Measurements from ENCODE around the gene TBX3. TPM values are rescaled to one million over a fixed set of nuclear protein-coding genes. Genes with fewer than 3 reads are reported as not detected.

The TBX3 gene
- total RNA-seq, 2 experiments from 2014 or later = not detected

DNA sequence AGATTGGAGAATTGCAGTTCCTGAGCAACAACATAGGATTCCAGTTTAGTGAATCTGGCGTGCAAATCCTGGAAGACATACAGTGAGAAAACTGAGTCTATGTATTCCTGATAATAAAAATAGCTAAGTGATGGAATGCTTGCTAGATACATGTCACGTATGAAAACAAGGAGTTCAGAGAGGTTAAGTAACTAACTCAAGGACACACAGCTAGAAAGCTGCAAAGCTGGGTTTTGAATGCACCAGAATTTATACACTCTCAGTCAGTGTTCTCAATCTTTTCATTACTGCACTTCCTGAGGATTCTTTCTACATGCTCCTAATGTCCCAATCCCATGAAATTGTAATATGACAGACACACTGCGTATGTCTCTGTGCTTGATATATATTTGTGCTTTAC, 35.3 kb downstream of the TBX3 start:
- H3K4me2 ChIP-seq (ENCODE audit: low read length) = no peak overlapping the region
- no peak overlapping the region for H2AFZ ChIP-seq (ENCODE audit: low read length)
- no peak for DNase-seq (ENCODE audit: low spot score)
- ChIA-PET POLR2A (no interaction called here), CTCF (ENCODE audit: unreplicated experiment) (no interaction called here)
- H3K9me3 ChIP-seq (ENCODE audit: low read length) = no peaks in the 10 kb centered on the region
- BruUV-seq (replicated peaks) = no TSS peak
- H3K79me2 ChIP-seq (ENCODE audit: insufficient read depth, low read depth, low read length) = no peaks in the 10 kb centered on the region
- no peak overlapping the region for H3K27ac ChIP-seq (ENCODE audit: low read depth, low read length, poor library complexity, severe bottlenecking)
- no peaks in the 10 kb centered on the region for H3K36me3 ChIP-seq (ENCODE audit: insufficient read depth, low read length)
- H3K9me2 ChIP-seq (ENCODE audit: insufficient read depth, low read length) = no peaks in the 10 kb centered on the region
- H3K4me1 ChIP-seq (ENCODE audit: insufficient read depth, low read length, poor library complexity, severe bottlenecking) = no peaks in the 10 kb centered on the region
- TF ChIP-seq EZH2phosphoT487 (IDR thresholded peaks at IDR 0.05; ENCODE audit: borderline replicate concordance, low read depth, low read length) = no peak
- TF ChIP-seq, protein P1, sequence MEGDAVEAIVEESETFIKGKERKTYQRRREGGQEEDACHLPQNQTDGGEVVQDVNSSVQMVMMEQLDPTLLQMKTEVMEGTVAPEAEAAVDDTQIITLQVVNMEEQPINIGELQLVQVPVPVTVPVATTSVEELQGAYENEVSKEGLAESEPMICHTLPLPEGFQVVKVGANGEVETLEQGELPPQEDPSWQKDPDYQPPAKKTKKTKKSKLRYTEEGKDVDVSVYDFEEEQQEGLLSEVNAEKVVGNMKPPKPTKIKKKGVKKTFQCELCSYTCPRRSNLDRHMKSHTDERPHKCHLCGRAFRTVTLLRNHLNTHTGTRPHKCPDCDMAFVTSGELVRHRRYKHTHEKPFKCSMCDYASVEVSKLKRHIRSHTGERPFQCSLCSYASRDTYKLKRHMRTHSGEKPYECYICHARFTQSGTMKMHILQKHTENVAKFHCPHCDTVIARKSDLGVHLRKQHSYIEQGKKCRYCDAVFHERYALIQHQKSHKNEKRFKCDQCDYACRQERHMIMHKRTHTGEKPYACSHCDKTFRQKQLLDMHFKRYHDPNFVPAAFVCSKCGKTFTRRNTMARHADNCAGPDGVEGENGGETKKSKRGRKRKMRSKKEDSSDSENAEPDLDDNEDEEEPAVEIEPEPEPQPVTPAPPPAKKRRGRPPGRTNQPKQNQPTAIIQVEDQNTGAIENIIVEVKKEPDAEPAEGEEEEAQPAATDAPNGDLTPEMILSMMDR (conservative IDR thresholded peaks at IDR 0.05; ENCODE audit: low read length) = no peak
- H3K4me3 ChIP-seq (ENCODE audit: low read depth, low read length, poor library complexity, severe bottlenecking) = no peak overlapping the region
- no peaks in the 10 kb centered on the region for H4K20me1 ChIP-seq (ENCODE audit: insufficient read depth, low read length)
- intact Hi-C loops (cut with micrococcal nuclease; ENCODE audit: unreplicated experiment) = no loop called here

DNA sequence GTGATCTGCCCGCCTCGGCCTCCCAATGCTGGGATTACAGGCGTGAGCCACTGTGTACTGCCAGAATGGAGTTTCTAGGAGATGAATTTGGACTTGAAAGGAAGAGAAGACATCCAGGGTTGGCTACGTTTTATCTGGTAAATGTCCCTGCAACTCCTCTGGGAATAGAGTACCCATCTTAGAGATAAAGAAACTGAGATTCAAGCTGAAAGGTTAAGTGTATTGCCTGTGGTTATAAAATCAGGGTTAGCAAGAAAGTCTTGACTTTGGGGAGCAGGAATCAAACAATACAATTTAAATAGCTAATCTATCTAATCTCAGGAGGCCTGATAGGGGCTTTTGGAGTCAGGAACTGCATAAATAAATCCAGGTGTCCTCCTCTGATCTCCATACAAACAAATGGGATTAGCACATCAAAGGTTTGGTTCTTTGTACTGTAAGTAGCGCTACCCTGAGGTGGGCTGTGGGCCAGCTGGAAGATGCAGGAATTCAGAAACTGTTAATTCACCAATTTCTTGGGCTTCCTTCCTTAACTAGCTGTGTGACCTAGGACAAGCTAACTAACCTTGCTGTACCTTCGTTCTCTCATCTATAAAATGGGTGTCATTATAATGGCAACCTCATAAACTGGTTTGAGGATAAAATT, 45.1 kb downstream of the TBX3 start:
- intact Hi-C loops (cut with micrococcal nuclease; ENCODE audit: unreplicated experiment) = no loop called here

More for the DNA sequence above, 45.1 kb downstream of the TBX3 start:
- Histone ChIP-seq H3K79me2 (ENCODE audit: insufficient read depth, low read depth, low read length) (no peaks in the 10 kb centered on the region), H3K9me3 (ENCODE audit: low read length) (no peaks in the 10 kb centered on the region), H3K9me2 (ENCODE audit: insufficient read depth, low read length) (no peaks in the 10 kb centered on the region), H4K20me1 (ENCODE audit: insufficient read depth, low read length) (no peaks in the 10 kb centered on the region), H3K4me3 (ENCODE audit: low read depth, low read length, poor library complexity, severe bottlenecking) (no peak overlapping the region), H3K4me2 (ENCODE audit: low read length) (no peak overlapping the region), H3K4me1 (ENCODE audit: insufficient read depth, low read length, poor library complexity, severe bottlenecking) (no peaks in the 10 kb centered on the region), H3K36me3 (ENCODE audit: insufficient read depth, low read length) (no peaks in the 10 kb centered on the region), H3K27ac (ENCODE audit: low read depth, low read length, poor library complexity, severe bottlenecking) (no peak overlapping the region), H2AFZ (ENCODE audit: low read length) (no peak overlapping the region)
- POLR2A ChIA-PET = interaction anchor here (0.6 to 0.7 kb wide), 2 partner anchors 57 to 118 kb away, joined by 3 to 4 read pairs; no protein-coding TSS in a partner anchor
- no TSS peak for BruUV-seq (replicated peaks)
- CTCF ChIA-PET (ENCODE audit: unreplicated experiment) = no interaction called here
- TF ChIP-seq EZH2phosphoT487 (IDR thresholded peaks at IDR 0.05; ENCODE audit: borderline replicate concordance, low read depth, low read length) = no peak
- TF ChIP-seq, protein P1 (conservative IDR thresholded peaks at IDR 0.05; ENCODE audit: low read length) = no peak
- no peak for DNase-seq (ENCODE audit: low spot score)

All from OCI-LY7 (cell line).